Midbrain (tissue), 1 donor: ENCODE measurements around the gene RBM15B.

Experiments used
- DNase-seq: peaks from one replicate; lab custom pipeline; 2025; lab: John Stamatoyannopoulos, UW

Gene RBM15B

DNA sequence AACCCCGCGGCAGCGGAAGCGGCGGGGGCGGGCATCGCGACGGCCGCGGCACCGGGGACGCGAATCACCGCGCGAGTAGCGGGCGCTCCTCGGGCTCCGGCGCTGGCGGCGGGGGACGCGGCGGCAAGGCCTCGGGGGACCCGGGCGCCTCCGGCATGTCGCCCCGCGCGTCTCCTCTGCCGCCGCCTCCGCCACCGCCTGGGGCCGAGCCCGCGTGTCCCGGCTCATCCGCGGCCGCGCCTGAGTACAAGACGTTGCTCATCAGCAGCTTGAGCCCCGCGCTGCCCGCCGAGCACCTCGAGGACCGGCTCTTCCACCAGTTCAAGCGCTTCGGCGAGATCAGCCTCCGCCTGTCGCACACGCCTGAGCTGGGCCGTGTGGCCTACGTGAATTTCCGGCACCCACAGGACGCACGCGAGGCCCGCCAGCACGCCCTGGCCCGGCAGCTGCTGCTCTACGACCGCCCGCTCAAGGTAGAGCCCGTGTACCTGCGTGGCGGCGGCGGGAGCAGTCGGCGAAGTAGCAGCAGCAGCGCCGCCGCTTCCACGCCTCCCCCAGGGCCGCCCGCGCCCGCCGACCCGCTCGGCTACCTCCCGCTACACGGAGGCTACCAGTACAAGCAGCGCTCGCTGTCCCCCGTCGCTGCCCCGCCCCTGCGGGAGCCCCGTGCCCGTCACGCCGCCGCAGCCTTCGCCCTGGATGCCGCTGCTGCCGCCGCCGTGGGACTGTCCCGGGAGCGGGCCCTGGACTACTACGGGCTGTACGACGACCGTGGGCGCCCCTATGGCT is 675 bp downstream of the RBM15B start:
- DNase-seq: no peak

DNA sequence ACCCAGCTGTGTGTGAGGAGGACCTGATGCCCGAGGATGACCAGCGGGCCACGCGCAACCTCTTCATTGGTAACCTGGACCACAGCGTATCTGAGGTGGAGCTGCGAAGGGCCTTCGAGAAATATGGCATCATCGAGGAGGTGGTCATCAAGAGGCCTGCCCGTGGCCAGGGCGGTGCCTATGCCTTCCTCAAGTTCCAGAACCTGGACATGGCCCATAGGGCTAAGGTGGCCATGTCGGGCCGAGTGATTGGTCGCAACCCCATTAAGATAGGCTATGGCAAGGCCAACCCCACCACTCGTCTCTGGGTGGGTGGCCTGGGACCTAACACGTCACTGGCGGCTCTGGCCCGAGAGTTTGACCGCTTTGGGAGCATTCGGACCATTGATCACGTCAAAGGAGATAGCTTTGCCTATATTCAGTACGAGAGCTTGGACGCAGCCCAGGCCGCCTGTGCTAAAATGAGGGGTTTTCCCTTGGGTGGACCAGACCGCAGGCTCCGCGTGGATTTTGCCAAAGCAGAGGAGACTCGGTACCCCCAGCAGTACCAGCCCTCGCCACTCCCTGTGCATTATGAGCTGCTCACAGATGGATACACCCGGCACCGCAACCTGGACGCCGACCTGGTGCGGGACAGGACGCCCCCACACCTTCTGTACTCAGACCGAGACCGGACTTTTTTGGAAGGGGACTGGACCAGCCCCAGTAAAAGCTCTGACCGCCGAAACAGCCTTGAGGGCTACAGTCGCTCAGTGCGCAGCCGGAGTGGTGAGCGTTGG is 1.5 kb downstream of the RBM15B start:
- no peak for DNase-seq

DNA sequence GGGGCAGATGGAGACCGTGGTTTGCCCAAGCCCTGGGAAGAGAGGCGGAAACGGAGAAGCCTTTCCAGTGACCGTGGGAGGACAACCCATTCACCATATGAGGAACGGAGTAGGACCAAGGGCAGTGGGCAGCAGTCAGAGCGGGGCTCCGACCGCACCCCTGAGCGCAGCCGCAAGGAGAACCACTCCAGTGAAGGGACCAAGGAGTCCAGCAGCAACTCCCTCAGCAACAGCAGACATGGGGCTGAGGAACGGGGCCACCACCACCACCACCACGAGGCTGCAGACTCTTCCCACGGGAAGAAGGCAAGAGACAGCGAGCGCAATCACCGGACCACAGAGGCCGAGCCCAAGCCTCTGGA is 2.0 kb downstream of the RBM15B start:
- DNase-seq: no peak

DNA sequence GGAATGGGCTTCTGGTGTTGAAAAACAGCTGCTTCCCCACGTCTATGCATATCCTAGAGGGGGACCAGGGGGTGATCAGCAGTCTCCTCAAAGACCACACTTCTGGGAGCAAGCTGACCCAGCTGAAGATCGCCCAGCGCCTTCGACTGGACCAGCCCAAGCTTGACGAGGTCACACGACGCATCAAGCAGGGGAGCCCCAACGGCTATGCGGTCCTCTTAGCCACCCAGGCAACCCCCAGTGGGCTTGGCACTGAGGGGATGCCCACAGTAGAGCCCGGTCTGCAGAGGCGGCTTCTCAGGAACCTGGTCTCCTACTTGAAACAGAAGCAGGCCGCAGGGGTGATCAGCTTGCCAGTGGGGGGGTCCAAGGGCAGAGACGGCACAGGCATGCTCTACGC is 2.5 kb downstream of the RBM15B start:
- DNase-seq: no peak

DNA sequence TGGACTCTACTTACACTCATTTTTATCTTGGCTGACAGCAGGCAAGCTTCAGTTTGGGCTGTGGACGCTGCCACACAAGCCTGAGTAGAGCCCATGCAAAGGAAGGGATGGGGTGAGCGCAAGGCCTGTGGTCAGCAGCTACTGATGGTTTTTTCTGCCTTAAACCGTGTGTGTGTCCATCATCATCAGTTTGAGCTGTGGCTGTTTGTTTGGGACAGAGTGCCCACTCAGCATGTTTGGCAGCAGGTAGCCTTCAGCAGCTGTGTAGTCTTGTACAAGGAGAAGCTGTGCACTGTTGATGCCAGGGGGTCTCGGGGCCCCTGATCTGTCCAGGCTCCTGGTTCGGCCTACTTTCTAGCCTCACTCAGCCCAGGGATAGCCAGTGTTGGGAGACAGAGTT is 3.5 kb downstream of the RBM15B start:
- no peak for DNase-seq

DNA sequence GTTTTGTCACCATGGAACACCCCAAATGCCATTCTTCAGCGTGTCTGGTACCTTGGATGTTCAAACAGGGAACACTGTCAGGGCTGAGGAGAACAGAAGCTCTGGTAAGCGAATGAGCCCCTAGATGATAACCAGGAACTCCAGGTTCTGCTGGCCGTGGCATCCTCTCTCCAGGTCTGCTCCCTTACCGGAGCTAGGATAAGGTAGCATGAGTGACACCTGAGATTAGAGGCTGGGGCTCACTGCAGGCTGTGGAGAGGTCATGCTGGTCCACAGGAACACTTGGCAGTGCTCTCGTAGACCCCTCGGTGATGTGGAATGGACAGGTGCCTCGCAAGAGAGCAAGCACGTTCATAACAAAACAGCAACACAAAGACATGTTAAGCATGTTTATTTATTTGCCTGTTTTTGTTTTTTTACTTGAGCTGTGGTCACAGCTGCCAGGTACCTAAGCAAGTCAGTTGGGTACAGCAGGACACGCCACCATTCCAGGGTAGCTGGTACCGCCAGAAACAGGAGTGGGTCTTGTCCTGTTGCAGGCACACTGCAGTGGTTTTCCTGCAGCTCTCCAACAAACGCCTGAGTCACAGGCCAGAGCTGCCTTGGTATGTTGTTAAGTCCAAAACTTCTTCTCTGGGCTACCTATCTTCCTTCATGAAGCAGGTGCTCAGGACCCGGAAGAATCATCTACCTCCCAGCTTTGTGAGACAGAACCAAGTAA is 4.6 kb downstream of the RBM15B start:
- no peak for DNase-seq

DNA sequence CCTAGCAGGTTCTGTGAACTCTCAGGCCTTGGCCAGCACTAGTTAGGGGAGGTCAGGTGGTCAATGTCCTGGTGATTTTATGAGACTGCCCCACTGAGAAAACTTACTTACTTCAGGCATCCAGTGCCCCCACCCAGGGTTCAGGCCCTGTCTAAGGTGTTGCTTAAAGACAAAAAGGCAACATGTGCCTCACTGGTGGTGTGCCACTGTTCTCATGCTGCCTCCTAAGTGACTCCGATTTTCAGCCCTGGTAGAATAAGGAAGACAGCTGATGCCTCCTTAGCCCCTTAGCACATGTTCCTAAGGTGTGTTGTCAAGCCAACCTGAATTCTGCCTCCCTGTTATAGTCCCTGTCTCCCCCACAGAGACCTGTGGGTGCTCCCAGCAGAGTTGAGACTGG is 5.3 kb downstream of the RBM15B start:
- no peak for DNase-seq

DNA sequence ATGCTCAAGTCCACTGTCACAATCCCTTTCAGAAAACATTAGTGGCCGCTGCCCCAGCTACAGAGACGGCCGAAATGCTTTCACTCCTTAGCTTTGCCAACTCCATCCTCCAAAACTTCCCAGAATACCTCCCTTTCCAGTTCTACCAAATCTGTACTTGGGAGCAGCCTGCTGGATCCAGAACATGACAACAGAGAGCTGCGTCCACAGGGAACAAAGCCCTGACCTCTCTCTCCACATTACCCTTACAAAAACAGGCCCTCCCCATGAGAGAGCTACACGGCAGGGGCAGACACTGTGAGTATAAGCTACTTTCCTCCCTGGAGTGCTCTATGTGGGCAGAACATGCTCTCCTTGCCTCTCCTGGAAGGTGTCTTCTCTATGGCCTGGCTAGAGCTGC is 6.3 kb downstream of the RBM15B start:
- DNase-seq: no peak

DNA sequence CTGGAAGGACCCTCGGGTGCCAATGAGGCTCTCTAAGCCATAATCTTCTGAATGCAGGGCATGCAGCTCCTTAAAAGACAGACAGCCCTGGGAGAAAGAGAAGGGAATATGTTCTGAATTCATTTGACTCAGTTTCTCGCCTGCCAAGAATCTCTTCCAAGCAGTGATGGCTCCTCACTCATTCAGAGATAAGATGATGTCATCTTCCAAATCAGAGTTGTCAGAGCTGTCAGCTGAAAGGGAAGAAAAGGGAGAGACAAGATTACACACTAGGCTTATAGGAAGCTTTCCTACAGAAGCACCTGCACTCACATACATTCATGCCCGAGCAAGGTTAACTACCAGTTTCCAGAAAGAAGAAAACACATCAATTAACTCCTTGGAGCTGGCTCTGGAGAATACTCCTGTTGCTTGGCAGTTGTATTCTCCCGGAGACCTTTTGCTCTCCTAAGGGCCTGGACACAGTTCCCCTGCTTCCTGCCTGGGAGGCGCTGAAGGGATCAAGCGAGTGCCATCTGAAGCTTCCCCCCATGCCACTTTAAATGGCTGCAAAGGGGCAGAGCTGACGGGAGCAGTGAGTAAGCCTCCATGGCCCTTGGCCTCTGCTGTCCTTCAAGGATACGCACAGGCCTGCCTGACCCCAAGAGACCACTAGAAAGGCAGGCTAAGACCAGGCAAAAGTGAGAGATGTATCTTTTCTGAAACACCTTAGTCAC is 7.7 kb downstream of the RBM15B start:
- DNase-seq: no peak

DNA sequence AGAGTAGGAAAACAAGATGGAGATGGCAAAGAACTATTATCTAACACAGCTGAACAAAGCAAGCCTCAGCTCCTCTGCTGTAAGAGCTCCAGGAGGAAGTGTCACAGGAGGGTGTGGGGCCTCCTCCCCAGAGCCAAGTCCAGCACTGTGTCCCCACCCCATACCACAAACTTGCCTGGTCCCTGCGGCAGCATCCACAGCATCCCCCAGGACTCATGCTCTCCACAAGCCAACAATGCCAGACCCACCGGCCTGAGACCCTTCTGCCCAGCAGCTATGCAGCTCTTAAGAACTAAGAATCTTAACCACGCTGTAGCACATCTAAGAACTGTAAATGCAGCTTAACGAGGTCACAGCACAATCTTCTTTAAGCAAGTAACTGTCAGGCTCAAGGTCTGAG is 9.1 kb downstream of the RBM15B start:
- DNase-seq: no peak

DNA sequence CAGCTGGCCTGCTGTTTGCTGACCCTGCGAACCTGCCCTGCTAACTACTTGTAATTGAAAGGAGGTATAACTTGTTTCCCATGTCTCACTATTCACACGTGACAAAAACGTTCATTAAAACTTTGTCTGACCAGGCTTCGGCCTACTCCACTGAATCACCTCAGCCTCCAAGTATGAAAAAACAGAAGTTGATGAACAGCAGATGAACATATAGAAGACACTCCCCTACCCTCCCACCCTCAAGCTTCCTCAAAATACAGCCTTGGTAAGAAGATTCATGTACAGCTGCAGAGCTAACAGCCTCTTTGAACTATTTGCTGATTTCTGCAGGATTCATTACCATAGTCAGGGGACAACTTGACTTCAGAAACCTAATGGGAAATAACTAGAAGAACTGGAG is 10.7 kb downstream of the RBM15B start:
- DNase-seq: no peak

DNA sequence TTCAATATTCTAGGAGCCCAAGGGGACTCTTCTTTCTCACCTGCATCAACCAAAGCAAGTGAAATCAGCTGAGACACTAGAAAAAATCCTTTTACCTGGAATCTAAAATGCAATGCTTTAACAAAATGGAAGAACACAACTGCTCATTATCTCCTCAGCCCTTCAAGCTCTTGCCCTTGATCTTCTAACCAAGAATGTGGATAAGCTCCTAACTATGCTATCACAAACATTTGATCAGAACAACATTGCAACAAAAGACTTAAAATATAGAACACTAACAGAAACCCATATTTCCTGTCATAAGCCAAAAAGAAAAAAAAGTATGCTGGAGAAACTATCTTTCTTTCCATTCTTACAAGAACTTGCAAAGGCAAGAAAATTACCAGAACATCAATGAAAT is 12.6 kb downstream of the RBM15B start:
- no peak for DNase-seq

DNA sequence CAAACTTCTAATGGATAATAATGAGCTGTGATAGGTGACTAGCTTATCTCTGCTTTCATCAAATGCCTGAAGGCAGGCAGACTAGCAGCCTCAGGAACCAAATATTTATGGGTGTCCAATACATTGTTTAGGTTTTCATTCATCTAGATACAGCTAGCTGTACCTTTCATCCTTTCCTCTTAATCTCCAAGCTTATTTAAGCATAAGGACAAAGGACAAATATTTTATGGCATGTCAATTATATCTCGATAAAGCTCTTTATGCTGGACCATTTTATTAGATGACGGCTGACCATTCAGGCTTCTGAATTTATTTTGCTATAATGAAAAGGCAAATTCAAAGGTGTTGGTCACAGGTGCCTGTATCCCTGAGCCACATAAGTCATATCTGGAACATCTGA is 16.9 kb downstream of the RBM15B start:
- no peak for DNase-seq

DNA sequence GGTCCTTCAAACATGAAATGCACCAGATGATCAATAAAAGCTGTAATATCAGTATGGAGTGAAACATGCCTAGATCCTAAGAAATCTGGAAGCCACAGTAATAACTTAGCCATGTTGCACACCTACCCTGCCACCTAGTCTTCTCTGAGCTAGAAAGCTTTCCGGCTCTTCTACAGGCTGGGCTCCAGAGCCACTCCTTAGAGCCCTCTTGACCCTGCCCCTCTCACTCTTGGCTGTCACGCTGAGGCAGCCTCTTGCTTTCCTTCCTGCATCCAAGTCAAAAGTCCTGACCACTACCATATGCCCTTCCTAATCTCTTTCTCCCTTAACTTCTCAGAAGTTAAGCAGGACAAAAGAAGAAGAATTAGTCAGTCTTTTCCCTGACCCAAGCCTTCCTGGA is 17.7 kb downstream of the RBM15B start:
- DNase-seq: no peak

DNA sequence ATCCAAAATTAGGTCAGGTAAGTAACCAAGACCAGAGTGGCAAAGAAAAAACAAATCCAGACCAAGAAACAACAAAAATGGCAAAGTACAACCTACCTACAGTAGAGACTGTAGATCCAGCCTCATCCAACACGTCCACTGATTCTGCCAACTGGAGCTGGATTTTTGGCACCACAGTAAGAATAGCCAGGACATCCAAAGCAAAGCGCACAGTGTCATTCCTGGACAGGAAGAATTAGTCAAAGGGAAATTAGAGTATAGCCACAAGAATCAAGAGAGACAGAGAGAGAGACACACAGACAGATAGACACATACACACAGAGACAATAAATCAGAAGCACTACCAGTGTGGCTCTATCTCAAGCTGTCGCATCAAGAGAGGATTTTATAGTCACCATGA is 31.1 kb downstream of the RBM15B start:
- no peak for DNase-seq

DNA sequence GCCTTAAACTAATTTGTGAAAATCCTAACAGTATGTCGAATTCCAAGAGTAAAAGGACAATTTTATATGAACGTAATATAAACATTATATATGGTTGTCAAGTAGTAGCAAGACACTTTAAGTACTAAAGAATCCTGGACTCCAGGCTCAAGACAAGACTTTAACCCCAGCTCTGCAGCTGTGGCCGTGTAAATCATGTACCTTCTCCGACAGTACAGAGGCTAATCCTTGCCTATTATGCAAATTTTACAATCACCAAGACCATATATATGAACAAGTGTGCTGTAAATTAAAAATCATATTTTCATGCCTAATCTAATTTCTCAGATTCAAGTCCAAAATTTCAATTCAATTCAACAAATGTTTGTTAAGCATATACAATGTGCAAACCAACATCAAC is 35.8 kb downstream of the RBM15B start:
- no peak for DNase-seq

DNA sequence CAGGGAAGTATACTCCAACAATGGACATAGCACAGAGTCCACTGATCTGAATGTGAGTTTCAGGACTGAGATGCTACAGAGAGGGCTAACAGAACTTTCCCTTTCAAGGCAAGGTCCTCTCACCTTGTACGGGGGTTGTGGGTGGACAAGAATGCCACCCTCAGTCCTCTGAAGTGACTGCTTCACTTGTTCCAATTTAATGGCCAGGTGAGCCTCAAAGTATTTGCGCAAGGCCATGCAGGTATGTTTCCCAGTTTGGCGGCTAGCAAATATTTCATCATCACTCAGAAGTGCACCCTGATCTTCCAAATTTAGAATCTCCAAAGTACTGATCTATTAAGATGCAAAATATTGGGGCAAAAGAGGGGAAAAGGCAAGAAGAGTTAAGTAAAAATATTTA is 38.1 kb downstream of the RBM15B start:
- DNase-seq: no peak

DNA sequence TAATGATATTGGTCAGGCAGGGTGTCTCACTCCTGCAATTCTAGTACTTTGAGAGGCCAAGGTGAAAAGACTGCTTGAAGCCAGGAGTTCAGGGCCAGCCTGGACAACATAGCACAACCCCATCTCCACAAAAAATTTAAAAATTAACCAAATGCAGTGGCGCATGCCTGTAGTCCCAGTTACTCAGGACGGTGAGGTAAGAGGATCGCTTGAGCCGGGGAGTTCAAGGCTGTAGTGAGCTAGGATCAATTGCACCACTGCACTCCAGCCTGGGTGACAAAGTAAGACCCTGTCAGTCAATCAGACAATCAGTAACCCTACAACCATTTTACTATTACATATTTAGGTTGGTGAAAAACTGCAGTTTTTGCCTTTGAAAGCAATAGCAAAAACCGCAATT is 43.0 kb downstream of the RBM15B start:
- DNase-seq: no peak

DNA sequence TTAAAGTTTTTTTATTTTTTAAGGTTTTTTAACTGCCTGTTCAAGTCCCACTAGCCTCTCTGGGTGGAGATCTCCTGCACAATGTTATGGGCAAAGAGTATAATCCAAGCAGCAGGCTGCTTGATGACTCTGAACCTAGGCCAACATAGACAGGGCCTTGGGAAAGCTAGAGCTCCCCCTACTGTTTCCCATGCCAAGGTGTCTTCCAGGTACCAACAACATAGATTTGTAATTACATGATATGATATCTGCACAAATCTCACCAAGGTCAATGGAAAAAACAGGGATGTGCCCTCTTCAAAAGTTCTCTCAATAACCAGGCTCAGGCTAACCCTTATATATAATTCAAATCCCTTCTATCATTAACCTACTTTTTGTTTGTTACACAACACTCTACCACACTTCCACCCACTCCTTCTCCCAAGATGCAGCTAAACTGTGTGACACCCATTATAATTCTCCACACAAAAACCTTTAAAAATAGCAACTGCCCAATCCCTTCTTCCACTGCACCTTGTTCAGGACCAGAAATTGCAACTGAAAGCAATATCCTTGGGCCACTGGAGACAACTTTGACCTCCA is 43.8 kb downstream of the RBM15B start:
- DNase-seq: peak; percentile 2

DNA sequence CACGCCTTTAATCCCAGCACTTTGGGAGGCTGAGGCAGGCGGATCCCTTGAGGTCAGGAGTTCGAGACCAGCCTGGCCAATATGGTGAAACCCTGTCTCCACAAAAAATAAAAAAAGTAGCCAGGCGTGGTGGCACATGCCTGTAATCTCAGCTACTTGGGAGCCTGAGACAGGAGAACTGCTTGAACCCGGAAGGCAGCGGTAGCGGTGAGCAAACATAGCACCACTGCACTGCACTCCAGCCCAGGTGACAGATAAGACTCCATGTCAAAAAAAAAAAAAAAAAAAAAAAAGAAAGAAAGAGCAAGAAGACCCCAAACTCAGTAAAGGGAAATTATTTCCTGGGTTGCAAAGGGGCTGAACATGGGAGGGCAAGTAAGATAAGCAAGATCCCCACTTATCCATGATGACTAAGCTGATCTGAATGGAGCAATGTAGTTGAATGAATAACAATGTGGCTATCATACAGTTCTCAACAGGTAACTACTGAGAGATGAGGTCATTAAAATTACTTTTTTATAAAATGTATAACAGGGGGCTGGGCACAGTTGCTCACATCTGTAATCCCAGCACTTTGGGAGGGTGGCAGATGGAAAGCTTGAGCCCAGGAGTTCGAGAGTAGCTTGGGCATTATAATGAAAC is 46.0 kb downstream of the RBM15B start:
- no peak for DNase-seq

DNA sequence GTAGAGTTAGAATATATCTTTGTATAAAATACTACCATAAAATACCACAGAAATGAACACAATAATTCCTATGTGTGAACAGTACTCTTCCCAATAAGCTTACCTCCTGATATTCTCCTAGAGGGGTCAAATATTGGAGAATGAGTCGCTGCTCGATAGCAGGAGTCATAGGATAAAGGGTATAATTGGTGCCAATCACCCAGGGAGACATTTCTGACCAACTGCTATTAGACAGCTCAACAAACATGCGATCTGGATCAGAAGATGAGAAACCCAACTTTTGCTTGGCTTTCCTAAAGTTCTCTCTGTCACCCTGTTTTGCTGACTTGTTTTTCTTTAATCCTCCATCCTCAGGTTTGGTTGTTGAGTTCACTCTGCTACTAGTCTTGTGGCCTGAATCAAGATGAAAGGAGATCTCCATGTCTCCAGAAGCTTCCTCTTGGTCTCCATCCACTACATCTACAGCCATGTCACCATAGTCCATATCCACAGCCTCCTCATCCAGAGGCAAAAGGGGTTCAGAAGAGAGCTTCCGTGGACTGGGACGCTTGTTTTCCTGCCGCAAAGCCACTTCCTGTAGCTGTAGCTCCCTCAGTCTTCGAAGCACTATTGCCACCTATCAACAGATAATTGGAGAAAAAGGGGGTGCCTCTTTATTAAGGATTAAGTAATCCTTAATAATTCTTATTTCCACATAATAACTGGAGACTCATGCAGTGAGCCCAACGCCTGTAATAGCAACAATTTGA is 50.4 kb downstream of the RBM15B start:
- no peak for DNase-seq
